MCF 10A (cell line): ENCODE measurements around the gene MIDN. TPM values are rescaled to one million over a fixed set of nuclear protein-coding genes. Genes with fewer than 3 reads are reported as not detected.
"Not testable (repeated sequence)": the region's sequence is repeated elsewhere in the genome, so short reads cannot be mapped to it uniquely, and the experiment has no call there.

ENCODE experiments used
- BruUV-seq: library from RNA; stranded (reverse); fragments of 400-500 nt; replicated peaks from 2 replicates; lab custom pipeline; 2021; lab: Mats Ljungman, UMichigan
- CTCF ChIA-PET: fragments of 300-600 bp; sonication (Branson Sonifier 250); formaldehyde crosslinking; extraction: SDS; loops from one replicate; lab custom pipeline; 2021; ENCODE audit warnings: antibody characterized with exemption, inconsistent platforms; lab: Yijun Ruan, JAX
- POLR2A ChIA-PET: fragments of 300-600, 350-650 bp; sonication (Branson Sonifier 250); formaldehyde crosslinking; extraction: SDS; loops from one replicate; lab custom pipeline; 2020; ENCODE audit warnings: antibody characterized with exemption, inconsistent platforms; lab: Yijun Ruan, JAX
- DNase-seq: peaks from one replicate; pipeline ENCODE4 v3.0.0-alpha.2; 2018; ENCODE audit not compliant: unreplicated experiment
- H3K27ac Mint-ChIP-seq: one replicate; pipeline ENCODE4 v1.8.0; 2022; ENCODE audit warnings: mild to moderate bottlenecking, low read depth, mixed read lengths; ENCODE audit not compliant: unreplicated experiment
- H3K27me3 Mint-ChIP-seq: one replicate; pipeline ENCODE4 v1.8.0; 2022; ENCODE audit warnings: mixed read lengths; ENCODE audit not compliant: insufficient read depth, unreplicated experiment
- H3K36me3 Mint-ChIP-seq: one replicate; pipeline ENCODE4 v1.8.0; 2022; ENCODE audit warnings: mild to moderate bottlenecking, moderate library complexity, mixed read lengths; ENCODE audit not compliant: insufficient read depth, unreplicated experiment
- H3K4me1 Mint-ChIP-seq: one replicate; pipeline ENCODE4 v1.8.0; 2022; ENCODE audit warnings: mixed read lengths; ENCODE audit not compliant: insufficient read depth, unreplicated experiment
- H3K4me3 Mint-ChIP-seq: one replicate; pipeline ENCODE4 v1.8.0; 2022; ENCODE audit warnings: mild to moderate bottlenecking, moderate library complexity, mixed read lengths; ENCODE audit not compliant: unreplicated experiment
- H3K9me3 Mint-ChIP-seq: one replicate; pipeline ENCODE4 v1.8.0; 2022; ENCODE audit warnings: mixed read lengths; ENCODE audit not compliant: unreplicated experiment
- intact Hi-C: fragments of 100-400 bp; cut with micrococcal nuclease; formaldehyde crosslinking; loops from 2 replicates; pipeline ENCODE4 v1.14.1; 2022
- total RNA-seq: library from RNA; stranded (reverse); gene quantifications from 2 replicates; pipeline ENCODE4 v1.2.3, GENCODE V29; 2022
- TF ChIP-seq, protein P1 (sequence below): fragments of 200-600 bp; IDR thresholded peaks from one replicate; pipeline ENCODE4 v1.8.0; 2022; ENCODE audit warnings: antibody characterized with exemption, mild to moderate bottlenecking; ENCODE audit not compliant: unreplicated experiment

Gene MIDN
- total RNA-seq, 1 experiment from 2014 or later: 73.6 TPM

DNA sequence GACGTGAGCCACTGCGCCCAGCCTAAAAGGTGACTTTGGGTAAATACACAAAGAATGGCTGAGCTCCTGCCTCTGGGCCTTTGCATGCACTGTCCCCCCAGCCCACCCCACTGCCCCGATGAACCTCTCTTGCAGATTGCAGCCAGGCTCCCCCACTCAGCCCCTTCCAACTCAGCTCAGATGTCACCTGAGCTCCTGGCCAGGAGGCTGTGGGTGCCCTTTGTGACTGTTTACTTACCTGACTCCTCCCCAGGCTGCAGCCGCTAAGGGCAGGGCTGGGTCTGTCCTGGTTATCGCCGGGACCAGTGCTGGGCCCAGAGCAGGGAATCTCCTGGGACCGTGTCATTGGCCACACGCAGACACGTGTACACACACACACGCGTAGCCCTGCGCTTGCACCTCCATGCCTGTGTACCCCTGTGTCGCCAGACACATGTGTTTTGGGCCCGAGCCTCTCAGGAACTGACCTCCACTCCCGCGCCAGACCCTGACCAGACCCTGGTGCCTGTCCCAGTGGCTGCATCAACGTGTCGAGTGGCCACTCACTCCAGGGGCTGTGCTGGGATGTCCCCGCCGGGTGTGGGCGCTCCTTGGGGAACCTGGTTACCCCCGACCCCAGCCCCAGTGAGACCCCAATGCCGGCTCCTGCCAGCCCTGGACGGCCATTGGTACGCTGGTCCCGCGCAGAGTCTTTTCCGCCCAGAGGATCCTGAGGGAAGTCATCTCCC, 56.0 kb downstream of the MIDN start:
- Mint-ChIP-seq H3K4me3 (no peak overlapping the region), H3K27me3 (no peaks in the 10 kb centered on the region), H3K9me3 (no peaks in the 10 kb centered on the region), H3K4me1 (no peaks in the 10 kb centered on the region), H3K27ac (no peak overlapping the region), H3K36me3 (no peaks in the 10 kb centered on the region)
- ChIA-PET POLR2A (no interaction called here), CTCF (no interaction called here)
- DNase-seq: no peak
- TF ChIP-seq, protein P1, sequence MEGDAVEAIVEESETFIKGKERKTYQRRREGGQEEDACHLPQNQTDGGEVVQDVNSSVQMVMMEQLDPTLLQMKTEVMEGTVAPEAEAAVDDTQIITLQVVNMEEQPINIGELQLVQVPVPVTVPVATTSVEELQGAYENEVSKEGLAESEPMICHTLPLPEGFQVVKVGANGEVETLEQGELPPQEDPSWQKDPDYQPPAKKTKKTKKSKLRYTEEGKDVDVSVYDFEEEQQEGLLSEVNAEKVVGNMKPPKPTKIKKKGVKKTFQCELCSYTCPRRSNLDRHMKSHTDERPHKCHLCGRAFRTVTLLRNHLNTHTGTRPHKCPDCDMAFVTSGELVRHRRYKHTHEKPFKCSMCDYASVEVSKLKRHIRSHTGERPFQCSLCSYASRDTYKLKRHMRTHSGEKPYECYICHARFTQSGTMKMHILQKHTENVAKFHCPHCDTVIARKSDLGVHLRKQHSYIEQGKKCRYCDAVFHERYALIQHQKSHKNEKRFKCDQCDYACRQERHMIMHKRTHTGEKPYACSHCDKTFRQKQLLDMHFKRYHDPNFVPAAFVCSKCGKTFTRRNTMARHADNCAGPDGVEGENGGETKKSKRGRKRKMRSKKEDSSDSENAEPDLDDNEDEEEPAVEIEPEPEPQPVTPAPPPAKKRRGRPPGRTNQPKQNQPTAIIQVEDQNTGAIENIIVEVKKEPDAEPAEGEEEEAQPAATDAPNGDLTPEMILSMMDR: no peak
- no TSS peak for BruUV-seq
- intact Hi-C loops: no loop called here

DNA sequence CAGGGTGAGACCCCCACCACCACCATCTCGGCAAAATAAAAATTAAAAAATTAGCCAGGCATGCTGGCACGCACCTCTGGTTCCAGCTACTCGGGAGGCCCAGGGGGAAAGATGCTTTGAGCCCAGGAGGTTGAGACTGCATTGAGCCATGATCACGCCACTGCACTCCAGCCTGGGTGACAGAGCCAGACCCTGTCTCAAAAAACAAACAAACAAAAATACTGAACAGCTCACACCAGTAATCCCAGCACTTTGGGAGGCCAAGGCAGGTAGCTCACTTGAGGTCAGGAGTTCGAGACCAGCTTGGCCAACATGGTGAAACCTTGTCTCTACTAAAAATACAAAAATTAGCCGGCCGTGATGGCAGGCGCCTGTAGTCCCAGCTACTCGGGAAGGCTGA, 57.0 kb downstream of the MIDN start:
- intact Hi-C loops, BruUV-seq, H3K4me3 Mint-ChIP-seq, H3K9me3 Mint-ChIP-seq, DNase-seq, H3K36me3 Mint-ChIP-seq, H3K27me3 Mint-ChIP-seq, H3K27ac Mint-ChIP-seq, POLR2A ChIA-PET, H3K4me1 Mint-ChIP-seq: not testable (repeated sequence)
- CTCF ChIA-PET: interaction anchor here (1.0 kb wide), 1 partner anchor 10 kb away, joined by 3 read pairs; no protein-coding TSS in a partner anchor

DNA sequence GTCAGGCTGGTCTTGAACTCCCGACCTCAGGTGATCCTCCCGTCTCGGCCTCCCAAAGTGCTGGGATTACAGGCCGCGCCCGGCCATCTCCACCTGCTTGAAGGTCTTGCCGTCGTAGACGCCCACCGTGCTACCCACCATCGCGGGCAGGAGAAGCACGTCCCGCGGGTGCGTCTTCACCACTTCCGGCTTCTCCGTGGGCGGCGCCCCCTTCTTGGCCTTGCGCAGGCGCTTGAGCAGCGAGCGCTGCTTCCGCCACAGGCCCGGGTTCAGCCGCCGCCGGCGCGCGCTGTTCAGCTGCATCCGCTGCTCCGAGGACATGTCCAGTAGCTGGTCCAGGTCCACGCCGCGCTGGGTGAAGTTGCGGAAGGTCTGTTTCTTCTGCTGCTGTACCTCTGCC, 58.9 kb downstream of the MIDN start:
- intact Hi-C loops: no loop called here
- H3K9me3 Mint-ChIP-seq: no peaks in the 10 kb centered on the region
- no peak overlapping the region for H3K27ac Mint-ChIP-seq
- H3K36me3 Mint-ChIP-seq: no peaks in the 10 kb centered on the region
- BruUV-seq: no TSS peak
- no peak for DNase-seq
- TF ChIP-seq, protein P1: no peak
- H3K4me1 Mint-ChIP-seq: no peaks in the 10 kb centered on the region
- POLR2A ChIA-PET: no interaction called here
- CTCF ChIA-PET: no interaction called here
- H3K27me3 Mint-ChIP-seq: no peaks in the 10 kb centered on the region
- no peak overlapping the region for H3K4me3 Mint-ChIP-seq

DNA sequence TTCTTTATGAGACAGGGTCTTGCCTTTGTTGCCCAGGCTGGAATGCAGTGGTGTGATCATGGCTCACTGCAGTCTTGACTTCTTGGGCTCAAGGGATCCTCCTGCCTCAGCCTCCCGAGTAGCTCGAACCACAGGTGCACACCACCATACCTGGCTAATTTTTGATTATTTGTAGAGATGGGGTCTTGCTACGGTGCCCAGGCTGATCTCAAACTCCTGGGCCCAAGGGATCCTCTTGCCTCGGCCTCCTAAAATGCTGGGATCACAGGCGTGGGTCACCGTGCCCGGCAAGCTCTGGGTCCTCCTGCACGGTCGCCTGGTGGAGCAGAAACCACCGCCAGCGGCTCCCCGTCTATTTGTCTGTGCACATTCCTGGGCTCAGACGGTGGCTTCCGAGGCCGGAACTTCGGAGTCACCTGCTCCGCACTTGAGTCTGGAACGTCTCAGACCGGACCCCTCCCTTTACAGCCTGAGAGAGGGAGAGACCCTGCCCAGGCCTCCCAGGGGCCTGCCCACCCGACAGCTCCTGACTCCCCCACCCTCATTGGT, 59.4 kb downstream of the MIDN start:
- ChIA-PET POLR2A (no interaction called here), CTCF (no interaction called here)
- Mint-ChIP-seq H3K4me3 (no peak overlapping the region), H3K27ac (no peak overlapping the region), H3K27me3 (no peaks in the 10 kb centered on the region), H3K36me3 (no peaks in the 10 kb centered on the region), H3K9me3 (no peaks in the 10 kb centered on the region), H3K4me1 (no peaks in the 10 kb centered on the region)
- no peak for DNase-seq
- intact Hi-C loops: no loop called here
- TF ChIP-seq, protein P1: no peak
- no TSS peak for BruUV-seq
